Natural killer cell (primary cell): ENCODE results near the gene GREB1L. TPM values are rescaled to one million over a fixed set of nuclear protein-coding genes. Genes with fewer than 3 reads are reported as not detected.
"Not testable (repeated sequence)": the region's sequence is repeated elsewhere in the genome, so short reads cannot be mapped to it uniquely, and the experiment has no call there.

Experiments
- ATAC-seq, 3 donors: fragments of 150-1000 bp in 2 of 3; fragments of 200-7000 bp in 1 of 3; cut with Tn5 transposase; 1 replicate in 1 of 3; 2 replicates in 2 of 3; pipeline ENCODE4 v1.10.0; 2021; ENCODE audit warnings: mild to moderate bottlenecking in 2 of 3, moderate library complexity in 2 of 3
- DNase-seq, 2 donors: peaks; one replicate each; pipeline versions ENCODE4 v3.0.0 to v3.0.0-alpha.2; 2013 to 2021; ENCODE audit warnings: mixed read lengths in 1 of 2
- H3K27ac ChIP-seq: one replicate; pipeline ENCODE4 v1.5.1; 2013; ENCODE audit warnings: mild to moderate bottlenecking, low read length
- H3K27me3 ChIP-seq: one replicate; pipeline ENCODE4 v1.6.1; 2013; ENCODE audit warnings: low read length; ENCODE audit not compliant: control insufficient read depth, insufficient read depth
- H3K36me3 ChIP-seq: one replicate; pipeline ENCODE4 v1.6.1; 2013; ENCODE audit warnings: low read length; ENCODE audit not compliant: control insufficient read depth, insufficient read depth
- H3K4me1 ChIP-seq: one replicate; pipeline ENCODE4 v1.6.1; 2013; ENCODE audit warnings: low read length; ENCODE audit not compliant: control insufficient read depth, insufficient read depth
- H3K4me3 ChIP-seq: one replicate; pipeline ENCODE4 v1.5.1; 2013; ENCODE audit warnings: low read length
- H3K9me3 ChIP-seq: one replicate; pipeline ENCODE4 v1.6.1; 2013; ENCODE audit warnings: low read length; ENCODE audit not compliant: control insufficient read depth, insufficient read depth
- H3K27ac Mint-ChIP-seq, 2 donors: one replicate each; pipeline ENCODE4 v1.8.0; 2022; ENCODE audit warnings: mild to moderate bottlenecking in 2 of 2, mixed read lengths in 2 of 2, moderate library complexity in 1 of 2
- H3K27me3 Mint-ChIP-seq, 2 donors: one replicate each; pipeline ENCODE4 v1.8.0; 2022; ENCODE audit warnings: low read depth in 2 of 2, mixed read lengths in 2 of 2
- H3K36me3 Mint-ChIP-seq: one replicate; pipeline ENCODE4 v1.8.0; 2022; ENCODE audit warnings: mixed read lengths
- H3K4me1 Mint-ChIP-seq, 2 donors: one replicate each; pipeline ENCODE4 v1.8.0; 2022; ENCODE audit warnings: mixed read lengths in 2 of 2
- H3K4me3 Mint-ChIP-seq: one replicate; pipeline ENCODE4 v1.8.0; 2022; ENCODE audit warnings: mild to moderate bottlenecking, moderate library complexity, mixed read lengths
- H3K9me3 Mint-ChIP-seq, 2 donors: one replicate each; pipeline ENCODE4 v1.8.0; 2022; ENCODE audit warnings: mixed read lengths in 2 of 2
- CTCF ChIP-seq: fragments of 200-600 bp; IDR thresholded peaks from one replicate; pipeline ENCODE4 v1.8.0; 2022; ENCODE audit warnings: antibody characterized with exemption
- WGBS: methylation state at CpG from one replicate; pipeline ENCODE4 v1.1.7; 2013; ENCODE audit warnings: missing lambda C conversion rate; ENCODE audit not compliant: insufficient coverage; 5-methylcytosine and 5-hydroxymethylcytosine counted together
- intact Hi-C: fragments of 100-400 bp; cut with micrococcal nuclease; formaldehyde crosslinking; loops from one replicate; pipeline ENCODE4 v1.14.2; 2022
- total RNA-seq, 4 donors: library from RNA; stranded (reverse); fragments of 120-200 nt in 1 of 4; gene quantifications; one replicate each; pipeline versions ENCODE4 v1.2.3 to v1.2.4, GENCODE V29; 2013 to 2022

GREB1L gene
- total RNA-seq, 3 donors from 2014 or later (not counting 1 experiment from before 2014, with no cell fraction given): not detected

GRCh38 chr18:21305621-21306020 is 63.6 kb downstream of the GREB1L start:
- DNase-seq (no peak), ATAC-seq (no peak)
- Histone ChIP-seq H3K27me3 (no peaks in the 10 kb centered on the region), H3K9me3 (no peaks in the 10 kb centered on the region), H3K4me1 (no peaks in the 10 kb centered on the region), H3K27ac (no peak overlapping the region), H3K4me3 (no peak overlapping the region), H3K36me3 (no peaks in the 10 kb centered on the region)
- Mint-ChIP-seq H3K4me1 (no peaks in the 10 kb centered on the region), H3K9me3 (no peaks in the 10 kb centered on the region), H3K36me3 (no peaks in the 10 kb centered on the region), H3K27ac (no peak overlapping the region), H3K27me3 (peaks cover 8% of the 10 kb centered on the region in 2 donors), H3K4me3 (no peak overlapping the region)
- intact Hi-C loops: no loop called here
- no peak for TF ChIP-seq CTCF

- Mint-ChIP-seq H3K27ac (no peak overlapping the region), H3K9me3 (no peaks in the 10 kb centered on the region), H3K4me3 (no peak overlapping the region), H3K4me1 (no peaks in the 10 kb centered on the region), H3K36me3 (no peaks in the 10 kb centered on the region), H3K27me3 (peaks cover 8% of the 10 kb centered on the region in 2 donors)
- ATAC-seq: no peak
- H3K27me3 ChIP-seq: no peaks in the 10 kb centered on the region
- no peaks in the 10 kb centered on the region for H3K4me1 ChIP-seq
- DNase-seq: no peak
- no peak overlapping the region for H3K4me3 ChIP-seq
- TF ChIP-seq CTCF: no peak
- H3K36me3 ChIP-seq: no peaks in the 10 kb centered on the region
- H3K27ac ChIP-seq: no peak overlapping the region
- H3K9me3 ChIP-seq: no peaks in the 10 kb centered on the region
- WGBS: 55% methylated on average over 2 of the region's 2 CpGs
- intact Hi-C loops: no loop called here
Observed at GRCh38 chr18:21306368-21306767, 64.3 kb downstream of the GREB1L start.

- Histone ChIP-seq H3K4me3 (no peak overlapping the region), H3K9me3 (no peaks in the 10 kb centered on the region), H3K27ac (no peak overlapping the region), H3K36me3 (no peaks in the 10 kb centered on the region), H3K4me1 (no peaks in the 10 kb centered on the region), H3K27me3 (no peaks in the 10 kb centered on the region)
- H3K27ac Mint-ChIP-seq: no peak overlapping the region
- ATAC-seq (no peak), DNase-seq (no peak)
- no peaks in the 10 kb centered on the region for H3K9me3 Mint-ChIP-seq
- H3K4me3 Mint-ChIP-seq: no peak overlapping the region
- 76% methylated on average over 7 of the region's 7 CpGs for WGBS
- intact Hi-C loops: no loop called here
- H3K4me1 Mint-ChIP-seq: no peaks in the 10 kb centered on the region
- H3K27me3 Mint-ChIP-seq: peaks cover 8% of the 10 kb centered on the region in 2 donors
- no peaks in the 10 kb centered on the region for H3K36me3 Mint-ChIP-seq
- TF ChIP-seq CTCF: no peak
Observed at GRCh38 chr18:21307578-21307977, 65.5 kb downstream of the GREB1L start.

- intact Hi-C loops: no loop called here
- H3K4me1 ChIP-seq: no peaks in the 10 kb centered on the region
- Mint-ChIP-seq H3K27ac (no peak overlapping the region), H3K9me3 (no peaks in the 10 kb centered on the region), H3K36me3 (no peaks in the 10 kb centered on the region), H3K4me1 (no peaks in the 10 kb centered on the region), H3K4me3 (no peak overlapping the region), H3K27me3 (peaks cover 8% of the 10 kb centered on the region in 2 donors)
- H3K4me3 ChIP-seq: no peak overlapping the region
- 83% methylated on average over 5 of the region's 5 CpGs for WGBS
- DNase-seq: no peak
- H3K27me3 ChIP-seq: no peaks in the 10 kb centered on the region
- no peak overlapping the region for H3K27ac ChIP-seq
- no peaks in the 10 kb centered on the region for H3K36me3 ChIP-seq
- no peak for ATAC-seq
- no peak for TF ChIP-seq CTCF
- no peaks in the 10 kb centered on the region for H3K9me3 ChIP-seq
Observed at GRCh38 chr18:21309248-21309647, 67.2 kb downstream of the GREB1L start.

- H3K27ac Mint-ChIP-seq, H3K9me3 Mint-ChIP-seq, H3K27me3 Mint-ChIP-seq, H3K4me3 ChIP-seq, H3K27ac ChIP-seq, DNase-seq, H3K36me3 ChIP-seq, H3K36me3 Mint-ChIP-seq, ATAC-seq, intact Hi-C loops, H3K4me1 Mint-ChIP-seq, H3K4me3 Mint-ChIP-seq, H3K9me3 ChIP-seq, H3K27me3 ChIP-seq, H3K4me1 ChIP-seq: not testable (repeated sequence)
- WGBS: 83% methylated on average over 3 of the region's 3 CpGs
Observed at GRCh38 chr18:21311980-21312379, 69.9 kb downstream of the GREB1L start.
